WI38 (cell line): ENCODE results near the gene PDE11A.
"Not testable (repeated sequence)": the region's sequence is repeated elsewhere in the genome, so short reads cannot be mapped to it uniquely, and the experiment has no call there.

Source experiments
- H3K4me3 ChIP-seq: 2 replicates; pipeline ENCODE4 v1.5.1; 2011; ENCODE audit warnings: low read depth, mild to moderate bottlenecking, control low read depth, low read length
- TF ChIP-seq, protein P1 (sequence below): IDR thresholded peaks from 2 replicates; pipeline ENCODE4 v1.5.1; 2012; ENCODE audit warnings: low read depth, mild to moderate bottlenecking, control low read depth, low read length

Gene PDE11A

GRCh38 chr2:177806025-177806424 lies 266.6 kb downstream of the PDE11A start:
- TF ChIP-seq, protein P1, sequence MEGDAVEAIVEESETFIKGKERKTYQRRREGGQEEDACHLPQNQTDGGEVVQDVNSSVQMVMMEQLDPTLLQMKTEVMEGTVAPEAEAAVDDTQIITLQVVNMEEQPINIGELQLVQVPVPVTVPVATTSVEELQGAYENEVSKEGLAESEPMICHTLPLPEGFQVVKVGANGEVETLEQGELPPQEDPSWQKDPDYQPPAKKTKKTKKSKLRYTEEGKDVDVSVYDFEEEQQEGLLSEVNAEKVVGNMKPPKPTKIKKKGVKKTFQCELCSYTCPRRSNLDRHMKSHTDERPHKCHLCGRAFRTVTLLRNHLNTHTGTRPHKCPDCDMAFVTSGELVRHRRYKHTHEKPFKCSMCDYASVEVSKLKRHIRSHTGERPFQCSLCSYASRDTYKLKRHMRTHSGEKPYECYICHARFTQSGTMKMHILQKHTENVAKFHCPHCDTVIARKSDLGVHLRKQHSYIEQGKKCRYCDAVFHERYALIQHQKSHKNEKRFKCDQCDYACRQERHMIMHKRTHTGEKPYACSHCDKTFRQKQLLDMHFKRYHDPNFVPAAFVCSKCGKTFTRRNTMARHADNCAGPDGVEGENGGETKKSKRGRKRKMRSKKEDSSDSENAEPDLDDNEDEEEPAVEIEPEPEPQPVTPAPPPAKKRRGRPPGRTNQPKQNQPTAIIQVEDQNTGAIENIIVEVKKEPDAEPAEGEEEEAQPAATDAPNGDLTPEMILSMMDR: no peak
- H3K4me3 ChIP-seq: no peak overlapping the region

GRCh38 chr2:177799531-177799930 lies 273.0 kb downstream of the PDE11A start:
- TF ChIP-seq, protein P1: peak; percentile 57
- no peak overlapping the region for H3K4me3 ChIP-seq

GRCh38 chr2:177797808-177798207 lies 274.8 kb downstream of the PDE11A start:
- no peak overlapping the region for H3K4me3 ChIP-seq
- TF ChIP-seq, protein P1: no peak

- TF ChIP-seq, protein P1: no peak
- H3K4me3 ChIP-seq: no peak overlapping the region
These were observed 275.7 kb downstream of the PDE11A start for GRCh38 chr2:177796654-177797415.

DNA sequence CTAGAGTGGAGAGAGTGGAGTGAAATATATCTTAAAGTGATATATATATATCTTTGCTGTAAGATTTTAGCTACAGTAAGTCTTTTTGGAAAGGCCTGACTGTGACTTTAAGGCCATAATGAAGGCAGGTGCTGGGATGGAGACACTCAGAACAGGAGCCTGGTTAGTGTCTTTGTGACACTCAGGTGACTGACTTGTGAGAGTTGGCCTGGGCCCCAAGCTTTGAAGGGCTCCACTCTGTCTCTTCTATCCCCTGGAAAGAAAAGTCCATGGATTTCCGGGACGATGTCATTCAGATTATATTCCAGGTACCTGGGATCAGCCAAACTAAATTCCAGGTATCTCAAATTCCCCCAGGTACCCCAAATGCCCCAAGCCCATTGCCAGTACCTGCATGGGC lies 276.6 kb downstream of the PDE11A start:
- H3K4me3 ChIP-seq: no peak overlapping the region
- TF ChIP-seq, protein P1: no peak

DNA sequence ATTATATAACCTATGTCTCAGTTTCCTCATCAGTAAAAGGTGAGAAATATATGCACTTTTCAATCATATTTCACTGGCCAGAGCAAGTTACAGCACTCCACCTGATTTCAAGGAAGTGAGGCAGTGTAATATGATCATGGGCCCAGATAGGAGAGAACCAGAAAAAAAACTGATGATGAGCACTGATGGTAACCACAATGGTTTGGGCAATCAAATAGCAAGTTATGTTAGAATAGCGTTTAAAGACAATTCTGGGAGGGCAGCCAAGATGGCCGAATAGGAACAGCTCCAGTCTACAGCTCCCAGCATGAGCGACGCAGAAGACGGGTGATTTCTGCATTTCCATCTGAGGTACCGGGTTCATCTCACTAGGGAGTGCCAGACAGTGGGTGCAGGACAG lies 287.4 kb downstream of the PDE11A start:
- not testable (repeated sequence) for H3K4me3 ChIP-seq

GRCh38 chr2:177784745-177785067 lies 287.9 kb downstream of the PDE11A start:
- TF ChIP-seq, protein P1: no peak
- no peak overlapping the region for H3K4me3 ChIP-seq
